Measurements from ENCODE around the gene QSOX1.

The QSOX1 gene

DNA sequence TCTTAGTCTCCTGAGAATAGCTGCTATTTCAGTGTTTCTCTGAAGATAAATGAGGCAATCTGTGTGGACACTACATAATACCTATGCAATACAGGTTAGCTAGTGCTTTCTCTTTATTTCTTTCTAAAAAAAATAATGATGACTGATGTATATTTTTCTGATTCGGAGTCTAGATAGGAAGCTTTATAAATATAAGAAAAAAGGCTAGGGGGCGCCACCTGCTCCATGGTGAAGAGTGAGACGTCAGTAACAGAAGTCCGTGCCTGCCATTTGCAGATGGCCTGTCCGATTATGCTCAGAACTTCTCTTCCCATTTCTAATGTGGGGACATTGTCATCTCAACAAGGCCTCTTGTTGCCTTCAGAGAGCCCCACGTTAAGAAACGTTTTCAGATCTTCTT lies 26.4 kb downstream of the QSOX1 start:
- Histone ChIP-seq H3K79me2 (ENCODE audit: control insufficient read depth, insufficient read depth, low read length, unreplicated experiment) (no peaks in the 10 kb centered on the region), H3K27ac (ENCODE audit: low read depth, low read length) (no peak overlapping the region), H2AFZ (ENCODE audit: low read length, unreplicated experiment) (no peak overlapping the region), H3K36me3 (ENCODE audit: insufficient read depth, low read length) (peaks cover 3% of the 10 kb centered on the region; the same call in 1 of the 2 replicates), H3K4me3 (ENCODE audit: low read depth, low read length) (no peak overlapping the region), H3K27me3 (ENCODE audit: insufficient read depth, low read length) (no peaks in the 10 kb centered on the region), H3K4me1 (ENCODE audit: control insufficient read depth, insufficient read depth, low read length, unreplicated experiment) (no peaks in the 10 kb centered on the region)

DNA sequence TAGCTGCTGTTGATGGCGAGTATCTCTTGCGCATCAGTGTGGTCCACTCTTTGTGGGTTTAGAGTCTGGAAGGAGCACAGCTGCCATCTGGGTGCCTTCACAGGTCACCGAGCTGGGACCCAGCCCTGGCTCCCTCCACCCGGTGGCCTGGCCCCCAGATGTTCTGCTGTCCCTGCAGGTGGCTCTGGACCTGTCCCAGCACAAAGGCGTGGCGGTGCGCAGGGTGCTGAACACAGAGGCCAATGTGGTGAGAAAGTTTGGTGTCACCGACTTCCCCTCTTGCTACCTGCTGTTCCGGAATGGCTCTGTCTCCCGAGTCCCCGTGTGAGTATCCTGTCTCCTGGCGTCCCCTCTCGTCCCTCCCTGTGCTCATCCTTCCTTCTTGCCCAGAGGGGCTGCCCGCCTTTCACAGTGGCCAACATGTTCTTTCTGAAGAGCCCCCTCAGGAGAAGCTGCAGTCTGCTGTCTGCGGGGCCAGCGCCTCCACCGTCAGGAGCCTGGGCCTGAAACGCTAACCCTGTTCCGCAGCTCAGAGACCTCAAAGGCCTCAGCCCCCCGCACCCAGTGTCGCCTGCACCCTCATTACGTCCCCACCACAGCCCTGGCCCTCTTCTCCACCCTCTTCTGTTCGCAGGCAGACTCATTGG lies 27.4 kb downstream of the QSOX1 start:
- Histone ChIP-seq H3K79me2 (ENCODE audit: control insufficient read depth, insufficient read depth, low read length, unreplicated experiment) (no peaks in the 10 kb centered on the region), H3K4me1 (ENCODE audit: control insufficient read depth, insufficient read depth, low read length, unreplicated experiment) (no peaks in the 10 kb centered on the region), H3K36me3 (ENCODE audit: insufficient read depth, low read length) (peaks cover 3% of the 10 kb centered on the region; the same call in 1 of the 2 replicates), H3K27ac (ENCODE audit: low read depth, low read length) (no peak overlapping the region), H2AFZ (ENCODE audit: low read length, unreplicated experiment) (no peak overlapping the region), H3K4me3 (ENCODE audit: low read depth, low read length) (no peak overlapping the region), H3K27me3 (ENCODE audit: insufficient read depth, low read length) (no peaks in the 10 kb centered on the region)

DNA sequence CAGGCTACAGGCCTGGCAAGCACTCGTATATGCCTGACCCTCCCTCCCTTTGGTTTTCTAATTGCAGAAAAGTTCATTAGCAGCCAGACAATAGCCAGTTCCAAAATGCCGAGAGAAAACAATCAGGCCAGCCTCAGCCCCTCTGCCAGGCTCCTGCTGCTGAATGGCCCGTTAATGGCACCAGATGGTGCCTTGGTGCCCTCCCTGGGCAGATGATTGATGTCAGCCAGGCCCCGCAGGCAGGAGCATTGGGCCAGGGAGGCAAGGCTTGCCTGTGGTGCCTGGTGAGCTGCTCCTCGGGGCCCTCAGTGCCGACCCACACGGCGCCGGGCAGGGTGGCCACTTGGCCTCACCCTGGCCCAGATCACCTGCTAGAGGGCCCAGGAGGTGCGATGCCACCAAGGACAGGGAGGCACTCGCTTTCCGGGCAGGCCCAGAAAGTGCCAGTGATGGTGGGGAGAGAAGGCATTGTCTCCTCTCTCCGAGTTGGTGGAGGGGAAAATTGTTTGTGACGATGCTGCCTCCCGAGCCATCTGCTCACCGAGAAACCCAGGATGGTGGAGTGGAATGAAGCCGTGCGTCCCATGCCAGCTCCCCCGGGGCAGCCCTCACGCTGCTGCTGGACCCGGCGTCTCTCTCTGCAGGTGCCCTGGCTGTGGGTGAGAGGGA lies 28.1 kb downstream of the QSOX1 start:
- Histone ChIP-seq H3K4me1 (ENCODE audit: control insufficient read depth, insufficient read depth, low read length, unreplicated experiment) (no peaks in the 10 kb centered on the region), H2AFZ (ENCODE audit: low read length, unreplicated experiment) (no peak overlapping the region), H3K27me3 (ENCODE audit: insufficient read depth, low read length) (no peaks in the 10 kb centered on the region), H3K79me2 (ENCODE audit: control insufficient read depth, insufficient read depth, low read length, unreplicated experiment) (no peaks in the 10 kb centered on the region), H3K27ac (ENCODE audit: low read depth, low read length) (no peak overlapping the region), H3K4me3 (ENCODE audit: low read depth, low read length) (no peak overlapping the region), H3K36me3 (ENCODE audit: insufficient read depth, low read length) (peaks cover 3% of the 10 kb centered on the region; the same call in 1 of the 2 replicates)

DNA sequence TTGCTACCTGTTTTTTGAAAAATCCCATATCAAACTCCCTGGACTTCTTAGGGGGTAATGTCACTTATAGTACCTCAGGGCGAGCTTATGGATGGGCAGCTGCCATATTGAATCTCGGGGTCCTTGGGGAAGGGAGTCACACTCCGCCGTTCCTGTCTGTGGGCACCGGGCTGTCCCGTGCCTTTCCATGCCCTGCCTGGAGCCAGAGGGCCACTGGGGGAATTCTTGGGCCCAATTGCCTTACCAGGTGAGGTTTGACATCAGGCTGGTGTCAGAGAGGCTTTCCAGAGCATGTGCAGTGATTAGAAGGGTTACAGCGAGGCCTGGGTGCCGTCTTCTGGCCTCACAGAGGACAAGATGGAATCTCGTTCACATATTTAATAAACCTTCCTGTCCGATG lies 28.8 kb downstream of the QSOX1 start:
- Histone ChIP-seq H3K79me2 (ENCODE audit: control insufficient read depth, insufficient read depth, low read length, unreplicated experiment) (no peaks in the 10 kb centered on the region), H3K4me1 (ENCODE audit: control insufficient read depth, insufficient read depth, low read length, unreplicated experiment) (no peaks in the 10 kb centered on the region), H3K4me3 (ENCODE audit: low read depth, low read length) (no peak overlapping the region), H2AFZ (ENCODE audit: low read length, unreplicated experiment) (no peak overlapping the region), H3K27ac (ENCODE audit: low read depth, low read length) (no peak overlapping the region), H3K27me3 (ENCODE audit: insufficient read depth, low read length) (no peaks in the 10 kb centered on the region), H3K36me3 (ENCODE audit: insufficient read depth, low read length) (peaks cover 3% of the 10 kb centered on the region; the same call in 1 of the 2 replicates)

DNA sequence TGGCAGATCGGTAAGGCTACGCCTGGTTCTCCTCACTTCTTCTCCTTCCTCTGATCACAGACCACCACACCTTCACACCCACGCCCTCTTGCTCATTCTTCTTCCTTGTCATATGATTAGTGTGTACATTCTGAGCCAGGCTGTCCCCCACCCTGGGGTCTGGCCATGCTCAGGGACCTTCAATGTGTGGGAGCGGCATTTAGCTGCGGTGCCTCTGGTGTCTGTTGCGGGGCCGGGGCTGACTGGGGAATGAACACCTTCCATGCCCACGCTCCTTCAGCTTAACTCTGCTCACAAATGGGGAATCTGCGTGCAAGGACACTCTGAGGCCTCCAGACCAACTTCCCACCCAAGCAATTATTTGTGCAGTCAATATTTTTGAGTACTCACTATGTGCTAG lies 29.4 kb downstream of the QSOX1 start:
- Histone ChIP-seq H3K79me2 (ENCODE audit: control insufficient read depth, insufficient read depth, low read length, unreplicated experiment) (no peaks in the 10 kb centered on the region), H3K36me3 (ENCODE audit: insufficient read depth, low read length) (peaks cover 3% of the 10 kb centered on the region; the same call in 1 of the 2 replicates), H3K4me1 (ENCODE audit: control insufficient read depth, insufficient read depth, low read length, unreplicated experiment) (no peaks in the 10 kb centered on the region), H3K27me3 (ENCODE audit: insufficient read depth, low read length) (no peaks in the 10 kb centered on the region), H3K27ac (ENCODE audit: low read depth, low read length) (no peak overlapping the region), H2AFZ (ENCODE audit: low read length, unreplicated experiment) (no peak overlapping the region), H3K4me3 (ENCODE audit: low read depth, low read length) (no peak overlapping the region)

DNA sequence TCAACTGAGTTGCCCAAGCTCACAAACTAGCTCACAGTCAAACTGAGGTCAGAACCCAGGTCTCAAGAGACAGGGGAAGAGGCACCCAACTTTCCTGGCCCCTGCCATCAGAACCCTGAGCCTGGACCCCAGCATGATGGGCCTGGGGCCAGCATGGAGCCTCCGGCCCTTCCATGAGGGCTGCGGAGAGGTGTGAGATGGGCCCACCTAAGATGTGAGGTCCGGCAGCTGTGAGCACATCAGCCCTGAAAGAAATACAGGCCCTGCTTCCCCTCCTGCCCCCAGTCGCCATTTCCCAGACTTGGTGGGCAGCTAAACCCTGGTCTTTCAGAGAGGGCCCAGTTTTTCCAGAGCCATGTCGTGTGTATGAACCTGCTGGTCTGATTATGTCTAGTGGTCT lies 30.6 kb downstream of the QSOX1 start:
- Histone ChIP-seq H3K79me2 (ENCODE audit: control insufficient read depth, insufficient read depth, low read length, unreplicated experiment) (no peaks in the 10 kb centered on the region), H3K36me3 (ENCODE audit: insufficient read depth, low read length) (no peaks in the 10 kb centered on the region), H3K27me3 (ENCODE audit: insufficient read depth, low read length) (no peaks in the 10 kb centered on the region), H3K27ac (ENCODE audit: low read depth, low read length) (no peak overlapping the region), H2AFZ (ENCODE audit: low read length, unreplicated experiment) (no peak overlapping the region), H3K4me3 (ENCODE audit: low read depth, low read length) (no peak overlapping the region), H3K4me1 (ENCODE audit: control insufficient read depth, insufficient read depth, low read length, unreplicated experiment) (no peaks in the 10 kb centered on the region)

DNA sequence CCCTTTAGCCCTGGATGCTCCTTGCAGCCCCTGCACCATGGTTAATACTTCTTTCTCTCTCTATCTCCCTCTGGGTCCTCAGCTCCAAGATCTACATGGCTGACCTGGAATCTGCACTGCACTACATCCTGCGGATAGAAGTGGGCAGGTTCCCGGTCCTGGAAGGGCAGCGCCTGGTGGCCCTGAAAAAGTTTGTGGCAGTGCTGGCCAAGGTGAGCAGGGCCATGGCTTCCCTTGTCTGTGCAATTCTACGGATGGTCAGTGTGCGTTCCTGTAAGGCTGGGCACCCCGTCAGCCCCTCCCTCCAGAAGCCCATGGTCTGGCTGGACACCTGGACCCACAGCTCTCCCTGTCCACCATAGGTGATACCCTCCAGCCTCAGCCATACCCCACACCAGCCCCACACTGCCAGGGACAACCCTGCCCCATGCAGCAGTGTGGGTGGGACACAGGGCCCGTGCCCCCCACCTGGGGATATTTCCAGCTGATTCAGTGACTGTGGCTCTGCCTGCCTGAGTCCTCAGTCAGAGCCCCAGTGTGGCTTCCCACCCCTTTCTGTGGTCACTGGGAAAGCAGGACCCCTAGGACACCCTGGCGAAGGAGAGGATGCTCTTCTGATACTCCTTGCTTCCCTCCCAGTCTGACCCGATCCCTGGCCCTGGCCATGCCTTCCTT lies 31.4 kb downstream of the QSOX1 start:
- Histone ChIP-seq H3K36me3 (ENCODE audit: insufficient read depth, low read length) (no peaks in the 10 kb centered on the region; the same call in 1 of the 2 replicates), H3K27me3 (ENCODE audit: insufficient read depth, low read length) (no peaks in the 10 kb centered on the region), H3K4me1 (ENCODE audit: control insufficient read depth, insufficient read depth, low read length, unreplicated experiment) (no peaks in the 10 kb centered on the region), H3K27ac (ENCODE audit: low read depth, low read length) (no peak overlapping the region), H2AFZ (ENCODE audit: low read length, unreplicated experiment) (no peak overlapping the region), H3K79me2 (ENCODE audit: control insufficient read depth, insufficient read depth, low read length, unreplicated experiment) (no peaks in the 10 kb centered on the region), H3K4me3 (ENCODE audit: low read depth, low read length) (no peak overlapping the region)

DNA sequence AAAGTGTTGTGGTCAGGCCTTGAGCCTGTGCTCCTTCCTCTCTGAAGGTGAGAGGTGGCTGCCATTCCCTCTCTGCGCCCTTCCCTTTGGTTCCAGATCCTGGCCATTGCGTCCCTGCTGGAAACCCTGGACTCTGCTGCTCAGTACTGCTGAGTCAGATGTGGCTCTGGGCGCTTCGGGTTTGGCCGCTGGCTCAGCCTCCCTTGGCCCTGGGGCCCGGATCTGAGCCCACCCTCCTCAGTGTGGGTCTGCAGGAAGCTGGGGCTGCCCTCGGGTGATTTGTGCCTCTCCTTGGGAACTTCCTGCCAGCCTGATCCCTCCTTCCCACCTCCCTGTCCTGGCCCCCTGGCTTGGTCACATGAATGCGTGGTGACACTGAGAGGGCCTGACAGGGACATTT lies 32.2 kb downstream of the QSOX1 start:
- H3K36me3 ChIP-seq (ENCODE audit: insufficient read depth, low read length): no peaks in the 10 kb centered on the region; the same call in 1 of the 2 replicates
- H3K27ac ChIP-seq (ENCODE audit: low read depth, low read length): no peak overlapping the region
- no peaks in the 10 kb centered on the region for H3K4me1 ChIP-seq (ENCODE audit: control insufficient read depth, insufficient read depth, low read length, unreplicated experiment)
- H3K79me2 ChIP-seq (ENCODE audit: control insufficient read depth, insufficient read depth, low read length, unreplicated experiment): no peaks in the 10 kb centered on the region
- H2AFZ ChIP-seq (ENCODE audit: low read length, unreplicated experiment): no peak overlapping the region
- H3K27me3 ChIP-seq (ENCODE audit: insufficient read depth, low read length): no peaks in the 10 kb centered on the region
- H3K4me3 ChIP-seq (ENCODE audit: low read depth, low read length): no peak overlapping the region

DNA sequence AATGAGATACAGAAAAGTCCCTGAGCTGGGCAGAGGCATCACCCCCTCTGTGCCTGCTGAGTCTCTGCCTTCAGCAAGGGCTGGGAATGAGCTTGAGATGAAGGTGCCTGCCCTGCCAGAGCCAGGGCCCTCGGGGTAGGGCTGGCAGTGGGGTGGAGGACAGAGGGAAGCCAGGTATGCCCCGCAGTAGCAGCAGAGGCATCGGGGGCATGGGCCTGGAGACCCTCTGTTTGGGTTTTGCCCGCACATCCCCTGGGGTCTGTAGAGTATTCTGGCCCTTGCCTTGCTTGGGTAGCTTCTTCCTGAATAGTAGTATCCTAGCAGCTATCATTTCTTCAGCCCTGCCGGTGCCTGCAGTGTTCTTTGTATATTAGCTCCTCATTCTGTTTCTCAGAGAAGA lies 33.0 kb downstream of the QSOX1 start:
- H3K27me3 ChIP-seq (ENCODE audit: insufficient read depth, low read length): no peaks in the 10 kb centered on the region
- no peak overlapping the region for H3K4me3 ChIP-seq (ENCODE audit: low read depth, low read length)
- no peak overlapping the region for H2AFZ ChIP-seq (ENCODE audit: low read length, unreplicated experiment)
- H3K36me3 ChIP-seq (ENCODE audit: insufficient read depth, low read length): no peaks in the 10 kb centered on the region; the same call in 1 of the 2 replicates
- H3K27ac ChIP-seq (ENCODE audit: low read depth, low read length): no peak overlapping the region
- no peaks in the 10 kb centered on the region for H3K4me1 ChIP-seq (ENCODE audit: control insufficient read depth, insufficient read depth, low read length, unreplicated experiment)
- H3K79me2 ChIP-seq (ENCODE audit: control insufficient read depth, insufficient read depth, low read length, unreplicated experiment): no peaks in the 10 kb centered on the region

DNA sequence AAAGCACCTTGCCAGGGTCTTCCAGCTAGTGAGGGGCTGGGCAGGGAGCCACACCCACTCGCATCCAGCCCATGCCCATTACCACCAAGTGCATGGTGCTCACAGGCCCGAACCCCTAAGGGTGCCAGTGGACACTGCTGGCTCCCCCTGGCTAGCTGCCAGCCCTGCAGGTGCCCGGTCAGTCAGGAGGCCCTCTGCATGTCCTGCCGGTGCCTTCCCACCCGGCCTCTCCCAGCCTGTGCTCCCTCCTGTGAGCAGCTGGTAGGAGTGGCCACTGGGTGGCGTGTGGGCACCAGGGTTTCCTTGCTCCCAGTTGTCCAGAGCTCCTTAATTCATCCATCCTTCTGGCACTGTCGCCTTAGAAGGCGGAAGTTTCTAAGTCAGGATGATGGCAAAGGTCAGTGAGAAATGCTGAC lies 33.4 kb downstream of the QSOX1 start:
- no peaks in the 10 kb centered on the region for H3K27me3 ChIP-seq (ENCODE audit: insufficient read depth, low read length)
- H2AFZ ChIP-seq (ENCODE audit: low read length, unreplicated experiment): no peak overlapping the region
- H3K36me3 ChIP-seq (ENCODE audit: insufficient read depth, low read length): no peaks in the 10 kb centered on the region; the same call in 1 of the 2 replicates
- no peaks in the 10 kb centered on the region for H3K4me1 ChIP-seq (ENCODE audit: control insufficient read depth, insufficient read depth, low read length, unreplicated experiment)
- H3K27ac ChIP-seq (ENCODE audit: low read depth, low read length): no peak overlapping the region
- no peak overlapping the region for H3K4me3 ChIP-seq (ENCODE audit: low read depth, low read length)
- no peaks in the 10 kb centered on the region for H3K79me2 ChIP-seq (ENCODE audit: control insufficient read depth, insufficient read depth, low read length, unreplicated experiment)

All from ACC112 (cell line).